GM20000 (cell line): ENCODE results near the gene CD80.

Source experiments
- DNase-seq: peaks from one replicate; pipeline ENCODE4 v3.0.0; 2012; ENCODE audit warnings: low spot score
- TF ChIP-seq, protein P1 (sequence below): IDR thresholded peaks from 2 replicates; pipeline ENCODE4 v1.5.1; 2012; ENCODE audit warnings: mild to moderate bottlenecking, control low read depth; ENCODE audit errors: extremely low read depth, missing control alignments

CD80 gene

DNA sequence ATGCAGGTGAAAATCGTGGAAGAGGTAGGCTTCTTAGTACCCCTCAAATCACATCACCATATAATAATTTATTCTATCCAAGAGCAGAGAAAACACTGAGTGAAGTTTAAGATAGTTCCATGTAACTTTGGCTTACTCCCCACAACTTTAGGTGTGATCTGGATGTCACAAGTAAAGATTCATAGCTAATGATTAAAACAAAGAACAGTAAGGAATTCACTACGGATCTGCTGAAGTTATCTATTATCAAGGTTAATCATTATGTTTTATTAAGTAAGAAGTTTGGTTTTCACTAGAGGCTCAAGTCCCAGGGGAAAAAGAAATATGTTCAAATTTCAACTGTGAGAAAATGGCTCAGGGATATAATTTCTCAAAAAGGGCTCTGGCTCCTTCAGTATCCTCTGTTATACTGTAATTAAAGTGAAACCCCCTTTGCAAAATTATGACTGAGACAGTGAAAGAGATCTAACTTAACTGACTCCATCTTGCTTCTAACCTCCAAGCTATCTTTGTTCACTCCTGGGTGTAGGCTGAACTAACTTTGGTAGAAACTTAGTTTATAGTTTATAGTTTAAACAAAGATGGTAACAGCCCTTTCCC is 17.1 kb downstream of the CD80 start:
- TF ChIP-seq, protein P1, sequence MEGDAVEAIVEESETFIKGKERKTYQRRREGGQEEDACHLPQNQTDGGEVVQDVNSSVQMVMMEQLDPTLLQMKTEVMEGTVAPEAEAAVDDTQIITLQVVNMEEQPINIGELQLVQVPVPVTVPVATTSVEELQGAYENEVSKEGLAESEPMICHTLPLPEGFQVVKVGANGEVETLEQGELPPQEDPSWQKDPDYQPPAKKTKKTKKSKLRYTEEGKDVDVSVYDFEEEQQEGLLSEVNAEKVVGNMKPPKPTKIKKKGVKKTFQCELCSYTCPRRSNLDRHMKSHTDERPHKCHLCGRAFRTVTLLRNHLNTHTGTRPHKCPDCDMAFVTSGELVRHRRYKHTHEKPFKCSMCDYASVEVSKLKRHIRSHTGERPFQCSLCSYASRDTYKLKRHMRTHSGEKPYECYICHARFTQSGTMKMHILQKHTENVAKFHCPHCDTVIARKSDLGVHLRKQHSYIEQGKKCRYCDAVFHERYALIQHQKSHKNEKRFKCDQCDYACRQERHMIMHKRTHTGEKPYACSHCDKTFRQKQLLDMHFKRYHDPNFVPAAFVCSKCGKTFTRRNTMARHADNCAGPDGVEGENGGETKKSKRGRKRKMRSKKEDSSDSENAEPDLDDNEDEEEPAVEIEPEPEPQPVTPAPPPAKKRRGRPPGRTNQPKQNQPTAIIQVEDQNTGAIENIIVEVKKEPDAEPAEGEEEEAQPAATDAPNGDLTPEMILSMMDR: no peak
- no peak for DNase-seq

- TF ChIP-seq, protein P1: no peak
- no peak for DNase-seq
Observed at GRCh38 chr3:119541547-119541946, 17.9 kb downstream of the CD80 start.

- TF ChIP-seq, protein P1: no peak
- no peak for DNase-seq
Observed at GRCh38 chr3:119538772-119539171, 20.6 kb downstream of the CD80 start.

- DNase-seq: no peak
- TF ChIP-seq, protein P1: no peak
Observed at GRCh38 chr3:119536757-119537156, 22.7 kb downstream of the CD80 start.

- no peak for DNase-seq
- TF ChIP-seq, protein P1: no peak
Observed at GRCh38 chr3:119534296-119534695, 25.1 kb downstream of the CD80 start.

- TF ChIP-seq, protein P1: no peak
- no peak for DNase-seq
Observed at GRCh38 chr3:119531151-119531550, 28.3 kb downstream of the CD80 start.

DNA sequence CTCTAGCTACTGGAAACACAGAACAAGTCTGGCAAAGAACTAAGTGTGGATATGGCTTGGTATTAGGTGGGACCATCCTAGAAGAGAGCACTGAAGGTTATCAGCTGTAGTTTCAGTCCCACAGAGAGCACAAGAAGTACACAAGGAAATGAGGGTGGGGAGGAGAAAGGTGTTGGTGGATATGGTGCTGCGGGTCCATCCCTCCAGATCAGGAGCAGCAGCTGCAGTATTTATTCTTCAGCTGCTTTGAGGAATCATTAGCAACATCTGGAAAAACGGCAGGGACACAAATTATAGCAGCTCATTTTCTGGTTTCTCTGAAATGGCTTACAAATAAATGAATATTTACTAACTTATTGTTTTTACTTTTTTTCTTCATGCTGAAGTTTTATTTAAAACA is 29.0 kb downstream of the CD80 start:
- DNase-seq: no peak
- TF ChIP-seq, protein P1: no peak
